Left ventricle myocardium inferior (tissue), 1 donor: ENCODE results near the gene TMEM163. TPM values are rescaled to one million over a fixed set of nuclear protein-coding genes. Genes with fewer than 3 reads are reported as not detected.

Source experiments
- DNase-seq: peaks from one replicate; pipeline ENCODE4 v3.0.0-alpha.2; 2020
- H3K27ac ChIP-seq: fragments of 200-600 bp; replicated peaks from 2 replicates; pipeline ENCODE4 v1.8.0; 2021
- H3K27me3 ChIP-seq: fragments of 200-600 bp; 2 replicates; pipeline ENCODE4 v1.8.0; 2021; ENCODE audit warnings: low read depth
- H3K36me3 ChIP-seq: fragments of 200-600 bp; 2 replicates; pipeline ENCODE4 v1.8.0; 2021
- H3K4me1 ChIP-seq: fragments of 200-600 bp; 2 replicates; pipeline ENCODE4 v1.8.0; 2021
- H3K4me3 ChIP-seq: fragments of 200-600 bp; 2 replicates; pipeline ENCODE4 v1.8.0; 2021; ENCODE audit warnings: mild to moderate bottlenecking, moderate library complexity
- H3K9me3 ChIP-seq: fragments of 200-600 bp; replicated peaks from 2 replicates; pipeline ENCODE4 v1.8.0; 2021
- CTCF ChIP-seq: fragments of 200-600 bp; IDR thresholded peaks from 2 replicates; pipeline ENCODE4 v1.8.0; 2021; ENCODE audit warnings: antibody characterized with exemption, mild to moderate bottlenecking, borderline replicate concordance
- intact Hi-C: fragments of 100-400 bp; cut with micrococcal nuclease; formaldehyde crosslinking; loops from one replicate; pipeline ENCODE4 v1.11.0; 2022
- total RNA-seq: library from RNA; stranded (reverse); fragmentation: NEBNext Ultra II Directional; extraction: Animal tissue kit (Norgen Biotek cat#: 25700); gene quantifications from one replicate; pipeline ENCODE4 v1.2.1, GENCODE V29; 2021
- donor health status: DM: no; HTN: yes; CAD: no; lungs with severe emphysema.

Gene TMEM163
- total RNA-seq, 1 donor from 2014 or later, result 0.22 TPM

GRCh38 chr2:134648586-134648985 is 70.2 kb downstream of the TMEM163 start:
- peaks cover 5% of the 10 kb centered on the region for H3K27me3 ChIP-seq
- H3K4me1 ChIP-seq, result no peaks in the 10 kb centered on the region
- no peak for TF ChIP-seq CTCF
- H3K27ac ChIP-seq, result no peak overlapping the region
- no peaks in the 10 kb centered on the region for H3K9me3 ChIP-seq
- H3K36me3 ChIP-seq, result no peaks in the 10 kb centered on the region
- H3K4me3 ChIP-seq, result no peak overlapping the region
- DNase-seq, result no peak
- intact Hi-C loops, result no loop called here

- H3K9me3 ChIP-seq, result no peaks in the 10 kb centered on the region
- H3K4me3 ChIP-seq, result no peak overlapping the region
- H3K36me3 ChIP-seq, result no peaks in the 10 kb centered on the region
- peaks cover 5% of the 10 kb centered on the region for H3K27me3 ChIP-seq
- no peak for DNase-seq
- TF ChIP-seq CTCF, result no peak
- H3K27ac ChIP-seq, result no peak overlapping the region
- no peaks in the 10 kb centered on the region for H3K4me1 ChIP-seq
- intact Hi-C loops, result no loop called here
Measured at GRCh38 chr2:134647607-134648256, 71.1 kb downstream of the TMEM163 start.

GRCh38 chr2:134642938-134643337 is 75.9 kb downstream of the TMEM163 start:
- intact Hi-C loops, result no loop called here
- no peak overlapping the region for H3K4me3 ChIP-seq
- TF ChIP-seq CTCF, result no peak
- H3K27ac ChIP-seq, result no peak overlapping the region
- no peak for DNase-seq
- H3K4me1 ChIP-seq, result no peaks in the 10 kb centered on the region
- peaks cover 5% of the 10 kb centered on the region for H3K27me3 ChIP-seq
- H3K36me3 ChIP-seq, result no peaks in the 10 kb centered on the region
- H3K9me3 ChIP-seq, result no peaks in the 10 kb centered on the region

- Histone ChIP-seq H3K27me3 (no peaks in the 10 kb centered on the region), H3K36me3 (no peaks in the 10 kb centered on the region), H3K27ac (no peak overlapping the region), H3K4me1 (no peaks in the 10 kb centered on the region), H3K4me3 (no peak overlapping the region), H3K9me3 (no peaks in the 10 kb centered on the region)
- TF ChIP-seq CTCF, result no peak
- intact Hi-C loops, result no loop called here
- no peak for DNase-seq
Measured at GRCh38 chr2:134640494-134640893, 78.3 kb downstream of the TMEM163 start.

GRCh38 chr2:134639265-134639664 is 79.5 kb downstream of the TMEM163 start:
- Histone ChIP-seq H3K36me3 (no peaks in the 10 kb centered on the region), H3K27me3 (no peaks in the 10 kb centered on the region), H3K4me3 (no peak overlapping the region), H3K9me3 (no peaks in the 10 kb centered on the region), H3K27ac (no peak overlapping the region), H3K4me1 (no peaks in the 10 kb centered on the region)
- DNase-seq, result no peak
- no peak for TF ChIP-seq CTCF
- intact Hi-C loops, result no loop called here

GRCh38 chr2:134636714-134637113 is 82.1 kb downstream of the TMEM163 start:
- Histone ChIP-seq H3K9me3 (no peaks in the 10 kb centered on the region), H3K27me3 (no peaks in the 10 kb centered on the region), H3K4me1 (no peaks in the 10 kb centered on the region), H3K27ac (no peak overlapping the region), H3K36me3 (no peaks in the 10 kb centered on the region), H3K4me3 (no peak overlapping the region)
- DNase-seq, result no peak
- intact Hi-C loops, result no loop called here
- TF ChIP-seq CTCF, result no peak
